Natural killer cell (primary cell): ENCODE measurements around the gene WDR46. TPM values are rescaled to one million over a fixed set of nuclear protein-coding genes. Genes with fewer than 3 reads are reported as not detected.

Source experiments
- ATAC-seq, 3 donors: fragments of 150-1000 bp in 2 of 3; fragments of 200-7000 bp in 1 of 3; cut with Tn5 transposase; 1 replicate in 1 of 3; 2 replicates in 2 of 3; pipeline ENCODE4 v1.10.0; 2021; ENCODE audit warnings: mild to moderate bottlenecking in 2 of 3, moderate library complexity in 2 of 3
- DNase-seq, 2 donors: peaks; one replicate each; pipeline versions ENCODE4 v3.0.0 to v3.0.0-alpha.2; 2013 to 2021; ENCODE audit warnings: mixed read lengths in 1 of 2
- H3K27ac ChIP-seq: one replicate; pipeline ENCODE4 v1.5.1; 2013; ENCODE audit warnings: mild to moderate bottlenecking, low read length
- H3K27me3 ChIP-seq: one replicate; pipeline ENCODE4 v1.6.1; 2013; ENCODE audit warnings: low read length; ENCODE audit not compliant: control insufficient read depth, insufficient read depth
- H3K36me3 ChIP-seq: one replicate; pipeline ENCODE4 v1.6.1; 2013; ENCODE audit warnings: low read length; ENCODE audit not compliant: control insufficient read depth, insufficient read depth
- H3K4me1 ChIP-seq: one replicate; pipeline ENCODE4 v1.6.1; 2013; ENCODE audit warnings: low read length; ENCODE audit not compliant: control insufficient read depth, insufficient read depth
- H3K4me3 ChIP-seq: one replicate; pipeline ENCODE4 v1.5.1; 2013; ENCODE audit warnings: low read length
- H3K9me3 ChIP-seq: one replicate; pipeline ENCODE4 v1.6.1; 2013; ENCODE audit warnings: low read length; ENCODE audit not compliant: control insufficient read depth, insufficient read depth
- H3K27ac Mint-ChIP-seq, 2 donors: one replicate each; pipeline ENCODE4 v1.8.0; 2022; ENCODE audit warnings: mild to moderate bottlenecking in 2 of 2, mixed read lengths in 2 of 2, moderate library complexity in 1 of 2
- H3K27me3 Mint-ChIP-seq, 2 donors: one replicate each; pipeline ENCODE4 v1.8.0; 2022; ENCODE audit warnings: low read depth in 2 of 2, mixed read lengths in 2 of 2
- H3K36me3 Mint-ChIP-seq: one replicate; pipeline ENCODE4 v1.8.0; 2022; ENCODE audit warnings: mixed read lengths
- H3K4me1 Mint-ChIP-seq, 2 donors: one replicate each; pipeline ENCODE4 v1.8.0; 2022; ENCODE audit warnings: mixed read lengths in 2 of 2
- H3K4me3 Mint-ChIP-seq: one replicate; pipeline ENCODE4 v1.8.0; 2022; ENCODE audit warnings: mild to moderate bottlenecking, moderate library complexity, mixed read lengths
- H3K9me3 Mint-ChIP-seq, 2 donors: one replicate each; pipeline ENCODE4 v1.8.0; 2022; ENCODE audit warnings: mixed read lengths in 2 of 2
- CTCF ChIP-seq: fragments of 200-600 bp; IDR thresholded peaks from one replicate; pipeline ENCODE4 v1.8.0; 2022; ENCODE audit warnings: antibody characterized with exemption
- WGBS: methylation state at CpG from one replicate; pipeline ENCODE4 v1.1.7; 2013; ENCODE audit warnings: missing lambda C conversion rate; ENCODE audit not compliant: insufficient coverage; 5-methylcytosine and 5-hydroxymethylcytosine counted together
- intact Hi-C: fragments of 100-400 bp; cut with micrococcal nuclease; formaldehyde crosslinking; loops from one replicate; pipeline ENCODE4 v1.14.2; 2022
- total RNA-seq, 4 donors: library from RNA; stranded (reverse); fragments of 120-200 nt in 1 of 4; gene quantifications; one replicate each; pipeline versions ENCODE4 v1.2.3 to v1.2.4, GENCODE V29; 2013 to 2022

Gene WDR46
- total RNA-seq, 3 donors from 2014 or later (not counting 1 experiment from before 2014, with no cell fraction given): 33.6 to 56.3 (median 47.0) TPM

GRCh38 chr6:33319939-33320314, 30.9 kb upstream of the WDR46 start:
- H3K4me3 Mint-ChIP-seq: peak overlapping the region; percentile 65
- Histone ChIP-seq H3K36me3 (peaks cover 38% of the 10 kb centered on the region), H3K9me3 (no peaks in the 10 kb centered on the region), H3K27ac (no peak overlapping the region), H3K4me1 (peaks cover 77% of the 10 kb centered on the region), H3K4me3 (no peak overlapping the region), H3K27me3 (no peaks in the 10 kb centered on the region)
- peaks cover 65 to 88% of the 10 kb centered on the region in 2 donors for H3K4me1 Mint-ChIP-seq
- H3K27me3 Mint-ChIP-seq: no peaks in the 10 kb centered on the region
- no peak for ATAC-seq
- WGBS: 89% methylated on average over 3 of the region's 3 CpGs
- H3K36me3 Mint-ChIP-seq: peaks cover 25% of the 10 kb centered on the region
- peak overlapping the region; percentile 98 to 99 for H3K27ac Mint-ChIP-seq
- no peak for TF ChIP-seq CTCF
- no peaks in the 10 kb centered on the region for H3K9me3 Mint-ChIP-seq
- intact Hi-C loops: no loop called here
- no peak for DNase-seq

GRCh38 chr6:33318426-33319073, 29.5 kb upstream of the WDR46 start:
- H3K4me1 ChIP-seq: peaks cover 79% of the 10 kb centered on the region
- Mint-ChIP-seq H3K27ac (peak overlapping the region; percentile 98 to 99), H3K9me3 (no peaks in the 10 kb centered on the region), H3K4me3 (peak overlapping the region; percentile 97), H3K27me3 (no peaks in the 10 kb centered on the region), H3K36me3 (peaks cover 25% of the 10 kb centered on the region), H3K4me1 (peaks cover 61 to 93% of the 10 kb centered on the region in 2 donors)
- intact Hi-C loops: no loop called here
- DNase-seq (no peak), ATAC-seq (no peak)
- no peak for TF ChIP-seq CTCF
- H3K27me3 ChIP-seq: no peaks in the 10 kb centered on the region
- peaks cover 38% of the 10 kb centered on the region for H3K36me3 ChIP-seq
- H3K27ac ChIP-seq: peak overlapping the region; percentile 84
- H3K9me3 ChIP-seq: no peaks in the 10 kb centered on the region
- WGBS: 67% methylated on average over 7 of the region's 8 CpGs
- peak overlapping the region; percentile 65 for H3K4me3 ChIP-seq

DNA sequence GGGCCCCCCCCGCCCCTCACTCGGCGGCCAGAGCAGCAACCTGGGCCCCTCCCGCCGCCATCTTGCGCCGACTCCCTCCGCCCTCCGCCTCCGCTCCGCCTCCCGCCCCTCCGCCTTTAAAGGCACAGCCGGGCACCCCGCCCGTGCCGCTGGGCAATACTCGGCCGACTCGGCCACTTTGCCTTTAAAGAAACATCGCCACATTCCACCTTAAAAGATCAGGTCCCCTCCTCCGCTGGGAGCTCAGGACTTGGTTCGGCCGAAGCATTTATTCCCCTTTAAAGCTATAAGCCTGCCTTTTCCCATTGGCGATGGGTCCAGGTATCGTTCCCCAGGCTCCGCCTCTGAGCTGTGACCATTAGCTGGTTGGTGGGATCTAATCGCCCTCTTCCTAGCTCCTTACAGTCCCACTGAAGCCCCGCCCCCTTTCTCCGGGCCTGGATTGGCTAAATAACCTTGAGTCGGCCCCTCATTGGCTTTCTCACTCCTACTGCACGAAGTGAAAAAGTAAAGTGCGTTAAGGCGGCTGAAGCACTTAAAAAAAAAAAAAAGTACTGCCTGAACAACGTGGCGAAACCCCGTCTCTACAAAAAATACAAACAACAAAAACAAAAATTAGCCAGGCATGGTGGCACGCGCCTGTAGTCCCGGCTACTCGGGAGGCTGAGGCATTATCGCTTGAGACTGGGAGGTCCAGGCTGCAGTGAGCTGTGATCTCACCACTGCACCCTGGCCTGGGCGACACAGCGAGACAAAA, 28.8 kb upstream of the WDR46 start, which contains the start of gene ZBTB22:
TSS of gene ZBTB22 (minus strand) at position 76 of the 757 bp plus-strand sequence. CDS start 828 bp downstream, outside the sequence.
- WGBS: 1% methylated on average over 44 of the region's 44 CpGs
- peaks cover 75% of the 10 kb centered on the region for H3K4me1 ChIP-seq
- peak within 1 kb of the TSS; percentile 84 for H3K27ac ChIP-seq
- H3K4me3 ChIP-seq: peak within 1 kb of the TSS; percentile 65
- no peaks in the 10 kb centered on the region for H3K9me3 ChIP-seq
- DNase-seq: peak; percentile 94 to 98
- H3K36me3 ChIP-seq: peaks cover 38% of the 10 kb centered on the region
- no peaks in the 10 kb centered on the region for H3K27me3 Mint-ChIP-seq
- peak within 1 kb of the TSS; percentile 97 for H3K4me3 Mint-ChIP-seq
- peak; percentile 59 to 80 (median 65) for ATAC-seq
- peaks cover 25% of the 10 kb centered on the region for H3K36me3 Mint-ChIP-seq
- no peak for TF ChIP-seq CTCF
- peak within 1 kb of the TSS; percentile 98 to 99 for H3K27ac Mint-ChIP-seq
- intact Hi-C loops: no loop called here
- no peaks in the 10 kb centered on the region for H3K27me3 ChIP-seq
- peaks cover 57 to 93% of the 10 kb centered on the region in 2 donors for H3K4me1 Mint-ChIP-seq
- no peaks in the 10 kb centered on the region for H3K9me3 Mint-ChIP-seq
